GM13976 (cell line): Measurements from ENCODE around the gene IFITM2.

ENCODE experiments used
- DNase-seq: peaks from one replicate; pipeline ENCODE4 v3.0.0; 2012; ENCODE audit warnings: low spot score
- CTCF ChIP-seq: IDR thresholded peaks from 2 replicates; pipeline ENCODE4 v1.5.1; 2012; ENCODE audit warnings: borderline replicate concordance, mild to moderate bottlenecking; ENCODE audit not compliant: insufficient read depth; ENCODE audit errors: extremely low read depth, missing control alignments, control extremely low read depth
- in situ Hi-C: fragments of 300-500 bp; cut with MboI; formaldehyde crosslinking; loops from one replicate; pipeline ENCODE4 v1.12.0; 2022; ENCODE audit warnings: low sequenced_read_pairs, mixed read lengths, inconsistent platforms; ENCODE audit not compliant: unreplicated experiment

IFITM2 gene

GRCh38 chr11:350723-351255 is 43.2 kb downstream of the IFITM2 start:
- no peak for TF ChIP-seq CTCF
- in situ Hi-C loops: no loop called here

GRCh38 chr11:351411-351810 is 43.8 kb downstream of the IFITM2 start:
- in situ Hi-C loops: no loop called here
- TF ChIP-seq CTCF: no peak
- DNase-seq: no peak

More at GRCh38 chr11:350723-351255, 43.2 kb downstream of the IFITM2 start:
- no peak for DNase-seq

- no peak for DNase-seq
- in situ Hi-C loops: no loop called here
Observed at GRCh38 chr11:352456-353031, 44.9 kb downstream of the IFITM2 start.

GRCh38 chr11:353179-353873 is 45.7 kb downstream of the IFITM2 start:
- in situ Hi-C loops: no loop called here
- TF ChIP-seq CTCF: no peak
- DNase-seq: no peak

More at GRCh38 chr11:352456-353031, 44.9 kb downstream of the IFITM2 start:
- TF ChIP-seq CTCF: no peak

GRCh38 chr11:355581-356458 is 48.2 kb downstream of the IFITM2 start:
- in situ Hi-C loops: no loop called here
- DNase-seq: peak; percentile 90
- no peak for TF ChIP-seq CTCF

- DNase-seq: no peak
- in situ Hi-C loops: no loop called here
- TF ChIP-seq CTCF: no peak
Observed at GRCh38 chr11:356610-357009, 49.0 kb downstream of the IFITM2 start.
